ENCODE measurements around the gene PDCD4.

GRCh38 chr10:110919349-110919931 lies 47.7 kb downstream of the PDCD4 start, which contains the start of gene SHOC2:
- TF ChIP-seq, protein P1, sequence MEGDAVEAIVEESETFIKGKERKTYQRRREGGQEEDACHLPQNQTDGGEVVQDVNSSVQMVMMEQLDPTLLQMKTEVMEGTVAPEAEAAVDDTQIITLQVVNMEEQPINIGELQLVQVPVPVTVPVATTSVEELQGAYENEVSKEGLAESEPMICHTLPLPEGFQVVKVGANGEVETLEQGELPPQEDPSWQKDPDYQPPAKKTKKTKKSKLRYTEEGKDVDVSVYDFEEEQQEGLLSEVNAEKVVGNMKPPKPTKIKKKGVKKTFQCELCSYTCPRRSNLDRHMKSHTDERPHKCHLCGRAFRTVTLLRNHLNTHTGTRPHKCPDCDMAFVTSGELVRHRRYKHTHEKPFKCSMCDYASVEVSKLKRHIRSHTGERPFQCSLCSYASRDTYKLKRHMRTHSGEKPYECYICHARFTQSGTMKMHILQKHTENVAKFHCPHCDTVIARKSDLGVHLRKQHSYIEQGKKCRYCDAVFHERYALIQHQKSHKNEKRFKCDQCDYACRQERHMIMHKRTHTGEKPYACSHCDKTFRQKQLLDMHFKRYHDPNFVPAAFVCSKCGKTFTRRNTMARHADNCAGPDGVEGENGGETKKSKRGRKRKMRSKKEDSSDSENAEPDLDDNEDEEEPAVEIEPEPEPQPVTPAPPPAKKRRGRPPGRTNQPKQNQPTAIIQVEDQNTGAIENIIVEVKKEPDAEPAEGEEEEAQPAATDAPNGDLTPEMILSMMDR (conservative IDR thresholded peaks at IDR 0.05; ENCODE audit: low read depth, low read length), result peak; percentile 42
- TF ChIP-seq FOS (IDR thresholded peaks at IDR 0.05; ENCODE audit: low read depth, low read length) (no peak), MAFK (IDR thresholded peaks at IDR 0.05; ENCODE audit: low read depth, low read length) (no peak)

All from IMR-90 (cell line).